NCI-H2081 (cell line): Measurements from ENCODE around the gene TSC22D1.
A peak's percentile ranks its signal among the peaks of the same experiment; 100 is the strongest.
"Not testable (repeated sequence)": the region's sequence is repeated elsewhere in the genome, so short reads cannot be mapped to it uniquely, and the experiment has no call there.

Experiments
- DNase-seq, 2 experiments: peaks; one replicate each; lab custom pipeline; 2025; lab: John Stamatoyannopoulos, UW

Gene TSC22D1

GRCh38 chr13:44575741-44576350 is at the start of gene TSC22D1:
Gene TSC22D1, minus strand, starts transcription at chr13:44576330. Its CDS starts 256 bp downstream, at chr13:44576074.
- peak in 1 of 2 experiments; percentile 36 for DNase-seq

GRCh38 chr13:44622708-44623107 is 46.6 kb upstream of the TSC22D1 start:
- no peak for DNase-seq

- no peak for DNase-seq
These were observed 46.1 kb upstream of the TSC22D1 start for GRCh38 chr13:44622261-44622660.

GRCh38 chr13:44620057-44620456 is 43.9 kb upstream of the TSC22D1 start:
- DNase-seq: no peak

GRCh38 chr13:44619651-44620050 is 43.5 kb upstream of the TSC22D1 start:
- DNase-seq: no peak

- no peak for DNase-seq
These were observed 42.2 kb upstream of the TSC22D1 start for GRCh38 chr13:44618326-44618725.

- no peak for DNase-seq
These were observed 41.5 kb upstream of the TSC22D1 start for GRCh38 chr13:44617648-44618047.

GRCh38 chr13:44609137-44609536 is 33.0 kb upstream of the TSC22D1 start:
- DNase-seq: no peak

GRCh38 chr13:44605721-44606120 is 29.6 kb upstream of the TSC22D1 start:
- DNase-seq: no peak

GRCh38 chr13:44605275-44605674 is 29.1 kb upstream of the TSC22D1 start:
- no peak for DNase-seq

- no peak for DNase-seq
These were observed 25.5 kb upstream of the TSC22D1 start for GRCh38 chr13:44601586-44601985.

- DNase-seq: not testable (repeated sequence)
These were observed 17.9 kb upstream of the TSC22D1 start for GRCh38 chr13:44593861-44594592.

- no peak for DNase-seq
These were observed 16.2 kb upstream of the TSC22D1 start for GRCh38 chr13:44592216-44592847.

GRCh38 chr13:44591316-44591715 is 15.2 kb upstream of the TSC22D1 start:
- no peak for DNase-seq

- DNase-seq: no peak
These were observed 7.0 kb upstream of the TSC22D1 start for GRCh38 chr13:44583137-44583536.

GRCh38 chr13:44578067-44578400 is 1.9 kb upstream of the TSC22D1 start:
- peak in 1 of 2 experiments; percentile 49 for DNase-seq

- peak; percentile 97 to 98 for DNase-seq
These were observed 1.3 kb upstream of the TSC22D1 start for GRCh38 chr13:44577236-44578066.

GRCh38 chr13:44576351-44577235 is 463 bp upstream of the TSC22D1 start:
- DNase-seq: peak in 1 of 2 experiments; percentile 35

- DNase-seq: no peak
These were observed 1.1 kb downstream of the TSC22D1 start for GRCh38 chr13:44575035-44575434.

GRCh38 chr13:44574466-44574855 is 1.7 kb downstream of the TSC22D1 start:
- DNase-seq: no peak

- peak in 1 of 2 experiments; percentile 38 for DNase-seq
These were observed 2.2 kb downstream of the TSC22D1 start for GRCh38 chr13:44573790-44574465.
